Activated T-helper 2 cell treated with anti-CD3 and anti-CD28 coated beads, Interferon-gamma antibody, Interleukin-2, Interleukin-4, amounts not matched to agents 10 μg/mL and 5 μg/mL and 100 μg/mL, durations not matched to agents 14 hours and 24 hours and 36 hours (primary cell): ENCODE data around the gene KCNJ4. TPM values are rescaled to one million over a fixed set of nuclear protein-coding genes. Genes with fewer than 3 reads are reported as not detected.
"Not testable (repeated sequence)": the region's sequence is repeated elsewhere in the genome, so short reads cannot be mapped to it uniquely, and the experiment has no call there.

Experiments used
- DNase-seq: peaks from one replicate; pipeline ENCODE4 v3.0.0; 2021; ENCODE audit warnings: low spot score
- H3K27ac Mint-ChIP-seq: one replicate; pipeline ENCODE4 v1.8.0; 2021; ENCODE audit warnings: mixed read lengths
- H3K27me3 Mint-ChIP-seq: one replicate; pipeline ENCODE4 v1.8.0; 2021; ENCODE audit warnings: low read depth, mixed read lengths
- H3K36me3 Mint-ChIP-seq: one replicate; pipeline ENCODE4 v1.8.0; 2021; ENCODE audit warnings: low read depth, mixed read lengths
- H3K4me1 Mint-ChIP-seq: one replicate; pipeline ENCODE4 v1.8.0; 2021; ENCODE audit warnings: low read depth, mixed read lengths
- H3K4me3 Mint-ChIP-seq: one replicate; pipeline ENCODE4 v1.8.0; 2021; ENCODE audit warnings: low read depth, mild to moderate bottlenecking, moderate library complexity, mixed read lengths
- H3K9me3 Mint-ChIP-seq: one replicate; pipeline ENCODE4 v1.8.0; 2021; ENCODE audit warnings: mixed read lengths
- intact Hi-C: fragments of 100-400 bp; cut with micrococcal nuclease; formaldehyde crosslinking; loops from one replicate; pipeline ENCODE4 v1.15.1; 2023
- total RNA-seq: library from RNA; stranded (reverse); gene quantifications from 2 replicates; pipeline ENCODE4 v1.2.3, GENCODE V29; 2022

Gene KCNJ4
- total RNA-seq, 1 donor from 2014 or later, result not detected

GRCh38 chr22:38419121-38419857 lies 35.7 kb downstream of the KCNJ4 start:
- H3K27me3 Mint-ChIP-seq, result no peaks in the 10 kb centered on the region
- no peaks in the 10 kb centered on the region for H3K36me3 Mint-ChIP-seq
- DNase-seq, result no peak
- H3K4me1 Mint-ChIP-seq, result no peaks in the 10 kb centered on the region
- intact Hi-C loops, result no loop called here
- no peak overlapping the region for H3K4me3 Mint-ChIP-seq
- H3K27ac Mint-ChIP-seq, result no peak overlapping the region
- H3K9me3 Mint-ChIP-seq, result no peaks in the 10 kb centered on the region

DNA sequence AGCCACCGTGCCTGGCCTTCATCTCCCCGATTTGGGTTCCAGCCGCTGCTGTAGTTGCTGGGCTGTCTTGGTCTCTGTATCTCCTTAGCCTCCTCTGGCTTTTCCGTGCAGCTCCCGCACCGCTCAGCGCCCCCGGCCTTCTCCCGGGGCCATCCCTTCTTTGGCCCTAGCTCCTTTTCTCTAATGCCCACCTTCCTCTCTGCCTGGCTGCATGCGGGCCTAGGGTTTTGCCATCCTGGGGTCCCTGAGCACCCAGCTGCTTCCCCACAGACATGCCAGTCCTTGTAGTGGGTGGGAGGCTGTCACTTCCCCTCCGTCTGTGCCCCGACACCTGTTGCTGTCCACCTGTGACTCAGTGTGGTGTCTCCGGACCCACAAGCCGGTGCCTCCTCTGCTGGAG lies 36.4 kb downstream of the KCNJ4 start:
- Mint-ChIP-seq H3K4me3 (no peak overlapping the region), H3K27me3 (no peaks in the 10 kb centered on the region), H3K4me1 (no peaks in the 10 kb centered on the region), H3K36me3 (no peaks in the 10 kb centered on the region), H3K27ac (no peak overlapping the region), H3K9me3 (no peaks in the 10 kb centered on the region)
- intact Hi-C loops, result no loop called here
- no peak for DNase-seq

GRCh38 chr22:38417252-38418060 lies 37.5 kb downstream of the KCNJ4 start:
- H3K27ac Mint-ChIP-seq, result no peak overlapping the region
- intact Hi-C loops, result no loop called here
- no peak for DNase-seq
- no peaks in the 10 kb centered on the region for H3K9me3 Mint-ChIP-seq
- no peaks in the 10 kb centered on the region for H3K27me3 Mint-ChIP-seq
- no peaks in the 10 kb centered on the region for H3K36me3 Mint-ChIP-seq
- no peaks in the 10 kb centered on the region for H3K4me1 Mint-ChIP-seq
- H3K4me3 Mint-ChIP-seq, result no peak overlapping the region

- intact Hi-C loops, result no loop called here
- peaks cover 2% of the 10 kb centered on the region for H3K27me3 Mint-ChIP-seq
- H3K9me3 Mint-ChIP-seq, result no peaks in the 10 kb centered on the region
- H3K36me3 Mint-ChIP-seq, result no peaks in the 10 kb centered on the region
- DNase-seq, result no peak
- no peaks in the 10 kb centered on the region for H3K4me1 Mint-ChIP-seq
- H3K27ac Mint-ChIP-seq, result no peak overlapping the region
- H3K4me3 Mint-ChIP-seq, result no peak overlapping the region
Observed at GRCh38 chr22:38416621-38417251, 38.3 kb downstream of the KCNJ4 start.

- Mint-ChIP-seq H3K27me3 (peaks cover 2% of the 10 kb centered on the region), H3K9me3 (no peaks in the 10 kb centered on the region), H3K27ac (no peak overlapping the region), H3K36me3 (no peaks in the 10 kb centered on the region), H3K4me1 (no peaks in the 10 kb centered on the region), H3K4me3 (no peak overlapping the region)
- DNase-seq, result no peak
- intact Hi-C loops, result no loop called here
Observed at GRCh38 chr22:38415561-38416321, 39.3 kb downstream of the KCNJ4 start.

DNA sequence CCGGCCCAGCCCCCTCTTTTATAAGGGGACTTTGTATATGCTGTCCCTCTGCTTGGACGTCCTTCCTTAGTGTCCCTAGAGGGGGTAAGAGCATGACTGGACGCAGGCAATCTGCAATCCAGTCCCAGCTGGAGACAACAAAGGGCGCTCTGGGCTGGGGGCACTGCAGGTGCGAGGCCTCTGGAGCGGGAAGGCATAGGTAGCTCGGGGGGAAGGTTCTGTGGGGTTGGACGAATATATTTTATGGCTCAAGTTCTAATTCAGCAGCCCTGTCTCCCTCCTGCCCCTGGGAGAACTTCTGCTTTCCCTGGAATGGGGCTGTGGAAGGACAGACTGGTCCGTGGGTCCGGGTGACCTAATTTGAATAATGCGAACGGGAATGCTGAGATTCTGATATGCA lies 40.0 kb downstream of the KCNJ4 start:
- DNase-seq, result no peak
- intact Hi-C loops, result no loop called here
- Mint-ChIP-seq H3K9me3 (no peaks in the 10 kb centered on the region), H3K4me1 (no peaks in the 10 kb centered on the region), H3K27ac (no peak overlapping the region), H3K36me3 (no peaks in the 10 kb centered on the region), H3K4me3 (no peak overlapping the region), H3K27me3 (peaks cover 2% of the 10 kb centered on the region)

GRCh38 chr22:38414009-38414395 lies 41.0 kb downstream of the KCNJ4 start:
- Mint-ChIP-seq H3K27me3 (peaks cover 2% of the 10 kb centered on the region), H3K27ac (no peak overlapping the region), H3K4me3 (no peak overlapping the region), H3K9me3 (no peaks in the 10 kb centered on the region), H3K36me3 (no peaks in the 10 kb centered on the region), H3K4me1 (no peaks in the 10 kb centered on the region)
- DNase-seq, result no peak
- intact Hi-C loops, result no loop called here

GRCh38 chr22:38413085-38414008 lies 41.7 kb downstream of the KCNJ4 start:
- intact Hi-C loops, result loop anchor here (2.0 kb wide), 1 partner anchor 157 kb away; the partner anchor contains the start of gene DMC1
- Mint-ChIP-seq H3K4me3 (no peak overlapping the region), H3K27me3 (peaks cover 2% of the 10 kb centered on the region), H3K4me1 (no peaks in the 10 kb centered on the region), H3K36me3 (no peaks in the 10 kb centered on the region), H3K9me3 (no peaks in the 10 kb centered on the region), H3K27ac (no peak overlapping the region)
- DNase-seq, result no peak

GRCh38 chr22:38412435-38413084 lies 42.4 kb downstream of the KCNJ4 start:
- intact Hi-C loops, result loop anchor here (2.0 kb wide), 1 partner anchor 158 kb away; the partner anchor contains the start of gene DMC1
- H3K27ac Mint-ChIP-seq, result no peak overlapping the region
- peaks cover 2% of the 10 kb centered on the region for H3K27me3 Mint-ChIP-seq
- DNase-seq, result no peak
- no peaks in the 10 kb centered on the region for H3K36me3 Mint-ChIP-seq
- no peaks in the 10 kb centered on the region for H3K4me1 Mint-ChIP-seq
- no peak overlapping the region for H3K4me3 Mint-ChIP-seq
- H3K9me3 Mint-ChIP-seq, result no peaks in the 10 kb centered on the region

DNA sequence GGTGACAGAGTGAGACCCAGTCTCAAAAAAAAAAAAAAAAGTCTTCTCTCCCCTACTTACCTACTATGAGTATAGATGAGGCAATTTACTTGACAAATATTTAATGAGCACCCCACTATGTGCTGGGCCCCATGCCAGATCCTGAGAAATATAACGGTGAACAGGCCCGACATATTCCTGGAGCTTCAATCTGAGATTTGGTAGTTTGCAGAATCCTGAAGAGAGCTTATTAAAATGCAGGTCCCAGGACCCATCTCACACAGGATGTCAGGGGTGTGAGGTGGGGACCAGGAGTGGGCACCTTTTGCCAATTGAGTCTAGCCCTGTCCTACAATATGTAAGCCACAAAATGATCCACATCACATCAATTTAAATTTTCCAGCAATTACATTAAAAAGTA lies 44.0 kb downstream of the KCNJ4 start:
- Mint-ChIP-seq H3K27ac (no peak overlapping the region), H3K27me3 (peaks cover 2% of the 10 kb centered on the region), H3K4me3 (no peak overlapping the region), H3K36me3 (no peaks in the 10 kb centered on the region), H3K4me1 (no peaks in the 10 kb centered on the region), H3K9me3 (no peaks in the 10 kb centered on the region)
- no peak for DNase-seq
- intact Hi-C loops, result no loop called here

- H3K4me1 Mint-ChIP-seq, H3K27ac Mint-ChIP-seq, DNase-seq, H3K36me3 Mint-ChIP-seq, H3K27me3 Mint-ChIP-seq, H3K9me3 Mint-ChIP-seq, H3K4me3 Mint-ChIP-seq, intact Hi-C loops: not testable (repeated sequence)
Observed at GRCh38 chr22:38409916-38410315, 45.1 kb downstream of the KCNJ4 start.
